HG03342 (cell line): ENCODE measurements around the gene GHR.
"Not testable (repeated sequence)": the region's sequence is repeated elsewhere in the genome, so short reads cannot be mapped to it uniquely, and the experiment has no call there.

Source experiments
- ATAC-seq: cut with Tn5 transposase; IDR thresholded peaks from one replicate; pipeline ENCODE4 v1.9.1; 2021; ENCODE audit warnings: mild to moderate bottlenecking, moderate library complexity; ENCODE audit not compliant: unreplicated experiment

Gene GHR

DNA sequence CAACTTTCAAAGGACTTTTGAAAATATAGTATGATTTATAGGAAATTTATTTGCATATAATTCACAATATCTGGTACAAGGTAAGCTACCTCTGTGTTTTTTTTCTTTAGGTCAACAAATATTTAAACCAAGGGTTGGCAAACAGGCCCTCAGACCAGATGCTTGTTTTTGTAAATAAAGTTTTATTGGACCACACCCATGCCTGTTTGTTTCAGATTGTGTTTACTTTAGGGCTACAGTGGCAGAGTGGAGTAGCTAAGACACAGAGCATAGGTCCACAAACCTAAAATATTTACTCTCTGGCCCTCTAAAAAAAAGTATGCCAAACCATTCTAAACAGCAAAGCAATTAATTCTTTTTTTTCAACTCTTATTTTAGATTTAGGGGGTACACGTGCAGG is 213.7 kb downstream of the GHR start:
- ATAC-seq = no peak

DNA sequence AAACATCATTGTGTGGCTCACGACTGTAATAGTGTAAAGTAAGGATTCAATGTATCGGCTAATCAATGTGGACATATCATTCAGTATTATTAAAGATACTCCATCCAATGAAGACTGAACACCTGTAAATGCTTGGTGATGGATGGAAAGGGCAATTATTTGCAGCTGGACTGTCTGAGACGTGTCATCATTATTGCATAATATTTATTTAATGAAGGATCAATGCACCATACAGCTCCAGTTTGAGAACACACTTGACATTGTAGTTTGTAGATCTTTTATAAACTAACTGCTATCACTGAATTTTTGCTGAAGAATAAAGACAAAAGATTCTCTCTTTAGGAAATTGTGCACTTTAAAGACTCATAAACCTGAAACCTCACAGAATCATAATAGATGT is 215.7 kb downstream of the GHR start:
- no peak for ATAC-seq

DNA sequence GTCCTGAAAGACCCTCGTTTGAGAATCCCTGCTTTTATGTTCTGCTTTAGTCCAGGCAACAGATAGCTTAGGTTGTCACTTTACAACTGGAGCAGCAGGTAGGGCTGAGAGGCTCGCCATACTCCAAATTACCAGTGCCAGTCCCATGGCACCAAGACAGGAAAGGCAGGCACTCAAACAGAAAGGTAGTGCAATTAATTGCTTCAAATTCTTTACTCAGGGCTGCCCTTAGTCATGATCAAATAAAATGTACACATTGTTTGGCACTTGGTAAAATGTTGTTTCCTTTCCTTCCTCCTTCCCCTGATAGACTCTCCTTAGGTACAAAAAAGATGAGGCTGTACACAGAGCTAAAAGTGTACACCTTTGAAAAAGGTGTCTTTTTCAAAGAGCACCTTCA is 217.6 kb downstream of the GHR start:
- no peak for ATAC-seq

DNA sequence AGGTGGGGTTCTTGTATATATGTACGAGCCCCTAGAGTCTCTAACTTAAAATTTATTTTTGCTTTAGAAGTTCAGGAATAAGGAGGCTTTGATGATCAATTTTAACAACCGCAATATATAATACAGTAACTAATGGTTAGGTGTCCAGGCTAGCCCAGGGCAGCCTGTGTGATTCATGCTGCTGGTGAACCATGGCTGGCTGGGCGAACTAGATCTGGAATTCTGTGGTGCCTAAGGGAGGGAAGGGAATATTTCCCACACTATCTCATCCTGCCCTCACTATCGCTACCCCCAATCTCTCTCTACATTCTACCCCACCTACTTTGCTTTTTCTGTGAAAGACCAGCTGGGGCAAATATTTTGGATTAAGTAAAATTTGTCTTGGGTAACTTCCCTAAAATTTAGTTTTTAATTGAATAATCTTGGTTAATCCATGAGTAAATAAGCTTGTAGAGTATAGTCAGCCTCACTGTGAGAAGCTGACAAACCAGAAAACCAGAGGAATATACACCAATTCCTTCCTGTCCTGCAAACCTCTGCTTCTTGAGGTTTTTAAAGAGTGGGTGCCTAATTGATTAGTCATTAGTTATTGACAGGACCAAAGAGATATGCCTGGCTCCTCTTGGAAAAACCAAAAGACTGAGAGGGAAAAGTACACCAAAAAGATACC is 218.2 kb downstream of the GHR start:
- no peak for ATAC-seq

DNA sequence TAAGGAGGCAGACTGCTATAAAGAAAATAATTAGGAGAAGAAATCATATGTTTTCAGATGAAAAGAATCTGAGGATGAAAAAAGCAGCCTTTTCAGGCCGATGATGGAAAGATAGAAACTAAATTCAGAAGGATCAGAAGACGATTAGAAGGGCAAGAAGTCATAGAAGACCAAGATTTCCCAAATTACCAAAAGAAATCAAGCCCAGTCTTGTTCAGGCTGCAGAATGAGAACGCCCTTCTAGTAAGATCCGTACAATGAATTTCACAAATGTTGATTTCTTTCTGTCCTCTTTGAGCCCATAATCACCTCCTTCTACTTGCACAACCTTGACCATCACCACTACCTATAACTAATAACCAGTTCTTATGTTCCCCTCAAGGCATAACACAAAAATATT is 218.8 kb downstream of the GHR start:
- ATAC-seq = no peak

DNA sequence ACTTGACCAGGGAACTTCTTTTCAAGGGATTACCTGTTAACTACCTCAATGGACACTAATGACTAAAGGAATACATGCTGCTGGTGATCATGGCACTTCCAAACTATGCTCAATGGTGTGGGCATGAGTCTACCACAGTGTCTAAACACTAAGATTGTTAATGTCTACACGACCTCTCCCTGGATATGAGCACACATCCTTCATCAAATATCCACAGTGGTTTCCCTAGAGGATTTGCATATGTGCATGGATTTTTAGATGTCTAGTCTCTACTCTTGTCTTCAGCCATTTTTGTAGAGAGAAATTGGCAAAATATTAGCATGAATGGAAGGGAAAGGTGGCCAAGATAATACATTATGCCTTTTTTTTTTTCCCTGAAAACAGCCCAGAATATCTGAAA is 220.1 kb downstream of the GHR start:
- ATAC-seq = no peak

DNA sequence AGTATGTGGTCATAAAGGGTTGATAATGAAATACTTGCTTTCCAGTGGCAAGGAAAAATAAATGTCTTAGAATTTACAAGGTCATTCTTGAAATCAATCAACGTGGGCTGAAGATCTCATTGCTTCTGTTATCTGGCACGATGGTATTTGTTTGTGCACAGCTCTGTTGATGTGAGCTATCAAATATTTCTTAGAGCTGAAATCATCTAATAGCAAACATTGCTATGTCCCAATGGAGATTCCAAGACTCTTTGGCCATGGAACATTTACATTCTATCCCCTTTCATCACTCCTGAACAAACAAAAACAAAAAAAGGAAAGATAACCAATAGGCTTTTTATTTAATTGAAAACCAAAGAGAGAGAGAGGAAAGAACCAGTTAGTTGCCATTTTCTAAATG is 221.9 kb downstream of the GHR start:
- no peak for ATAC-seq

DNA sequence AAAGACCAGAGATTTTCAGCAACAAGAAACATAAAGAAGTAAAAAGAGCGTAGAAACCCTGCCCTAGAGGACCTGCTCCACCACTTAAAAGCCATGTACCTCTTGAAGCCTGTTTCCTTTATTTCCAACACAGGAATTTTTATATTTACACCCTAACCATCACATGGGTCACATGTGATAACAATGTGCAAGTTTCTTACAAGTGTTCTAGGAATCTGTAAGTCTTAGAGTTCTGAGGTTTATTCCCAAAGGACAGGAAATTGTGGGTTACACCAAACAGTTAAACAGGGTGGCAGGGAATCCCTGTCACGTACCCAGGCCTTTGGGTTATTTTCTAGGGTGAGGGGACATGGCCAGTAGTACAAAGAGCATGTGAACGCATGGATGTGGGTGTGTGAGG is 224.8 kb downstream of the GHR start:
- ATAC-seq = no peak

DNA sequence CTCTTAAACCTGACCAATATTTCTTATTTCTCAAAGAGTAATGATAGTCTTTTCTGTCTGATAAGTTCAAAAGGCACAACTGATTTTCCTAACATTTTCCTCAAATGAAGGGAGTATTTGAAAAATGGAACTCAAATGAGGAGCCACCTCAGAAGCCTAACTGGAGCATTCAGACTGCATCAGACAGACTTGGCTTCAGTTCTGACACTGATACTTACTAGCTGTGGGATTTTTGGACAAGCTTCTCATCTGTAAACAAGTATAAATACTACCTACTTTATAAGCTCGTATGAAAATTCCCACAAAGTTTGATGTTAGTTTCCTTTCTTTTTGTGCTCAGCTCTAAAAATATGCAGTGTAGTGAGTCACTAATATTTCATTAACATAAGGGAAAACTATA is 225.7 kb downstream of the GHR start:
- ATAC-seq = no peak

DNA sequence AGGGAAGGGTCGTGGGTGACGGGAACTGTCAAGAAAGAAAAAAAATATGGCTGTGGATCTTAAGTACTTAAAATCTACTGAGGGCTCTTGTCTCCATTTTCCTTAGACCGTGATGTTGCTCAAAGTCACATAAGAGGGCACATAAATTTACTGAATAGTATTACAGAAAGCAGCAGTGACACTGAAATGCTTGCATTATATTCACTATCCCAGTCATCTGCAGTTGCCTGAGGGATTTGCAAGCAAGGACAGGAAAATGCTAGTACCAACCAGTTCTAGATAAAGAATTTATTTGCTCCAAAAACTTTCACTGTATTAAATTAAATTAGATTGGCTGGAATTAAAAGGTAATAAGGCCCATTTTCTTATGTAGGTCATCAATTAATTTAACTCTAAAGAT is 226.8 kb downstream of the GHR start:
- no peak for ATAC-seq

DNA sequence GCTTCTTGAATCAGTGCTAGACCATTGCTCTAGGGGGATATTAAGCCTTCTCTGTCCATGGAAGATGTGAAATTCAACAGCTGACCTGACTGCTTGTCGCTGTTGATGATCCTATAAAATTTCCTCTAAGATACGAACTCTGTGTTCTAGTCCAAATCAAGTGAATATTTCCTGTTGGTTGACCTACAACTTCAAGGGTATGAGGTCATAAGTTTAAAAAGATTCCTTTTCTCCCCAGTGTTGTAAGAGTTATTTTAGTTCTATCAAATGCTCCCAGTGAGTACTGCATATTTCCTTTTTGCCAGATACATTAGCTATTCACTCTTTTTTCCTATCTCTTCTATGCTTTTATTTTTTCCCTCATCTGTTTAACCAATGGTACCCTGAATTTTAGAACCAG is 230.5 kb downstream of the GHR start:
- no peak for ATAC-seq

DNA sequence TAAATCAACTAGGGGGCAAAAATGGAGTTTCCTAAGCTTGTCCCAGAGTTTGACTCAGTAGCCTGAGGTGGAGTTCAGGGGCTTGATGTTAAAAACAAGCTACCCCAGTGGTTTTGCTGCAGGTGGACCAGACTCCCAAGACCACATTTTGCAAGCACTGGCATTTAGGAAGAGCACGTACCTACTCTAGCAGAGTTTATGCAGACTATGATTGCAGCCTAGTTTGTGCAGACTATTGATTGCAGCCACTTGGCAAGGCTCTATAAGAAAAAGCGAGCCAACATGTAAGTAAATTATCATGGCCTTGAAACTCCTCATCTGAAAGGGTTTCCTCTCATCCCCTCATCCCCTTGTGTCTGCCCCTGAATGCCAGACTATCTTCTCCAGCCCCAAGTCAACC is 231.4 kb downstream of the GHR start:
- no peak for ATAC-seq

DNA sequence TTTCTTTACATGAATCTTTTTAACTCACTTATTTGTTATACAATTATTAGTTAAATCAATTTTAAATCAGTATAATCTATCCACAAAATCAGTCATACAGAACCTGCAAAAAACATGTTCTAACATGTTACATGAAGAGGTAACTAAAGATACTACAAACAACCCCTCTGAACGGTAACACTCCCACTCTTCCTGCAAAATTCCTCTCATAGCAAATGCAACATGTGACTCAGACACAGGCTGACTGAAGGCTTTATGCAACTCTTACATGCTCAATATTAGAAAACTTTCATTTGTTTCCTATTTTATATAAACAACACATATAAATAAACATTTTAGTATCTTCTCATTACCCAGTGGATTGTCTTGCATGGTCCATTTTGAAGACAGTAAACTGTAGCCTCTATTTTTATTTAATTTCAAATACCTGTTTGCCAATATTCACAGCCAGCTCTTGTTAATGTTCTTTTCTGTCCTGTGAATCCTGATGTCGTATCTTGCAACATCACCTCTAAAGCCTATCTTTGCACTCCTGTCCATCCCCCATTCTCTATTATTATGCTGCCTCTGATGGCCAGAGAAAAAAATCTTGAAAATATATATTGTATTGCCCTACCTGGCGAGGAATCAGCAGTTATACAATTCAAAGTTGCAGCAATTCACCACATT is 232.9 kb downstream of the GHR start:
- ATAC-seq = no peak

DNA sequence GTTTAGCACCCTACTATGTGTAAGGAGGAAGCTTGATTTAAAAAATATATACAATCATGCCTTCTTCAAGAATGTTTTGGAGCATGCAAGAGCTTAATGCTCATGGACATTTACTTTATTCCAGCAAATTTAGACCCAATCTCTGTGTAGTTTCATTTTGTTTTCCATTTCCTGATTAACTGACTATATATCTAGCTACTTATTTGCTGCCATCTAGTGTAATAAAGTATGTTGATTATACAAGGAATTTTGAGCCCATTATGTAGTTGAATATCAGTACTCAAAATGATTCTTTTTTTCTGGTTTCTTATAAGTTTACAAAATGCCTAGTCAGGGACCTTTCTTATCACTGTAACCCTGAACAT is 233.4 kb downstream of the GHR start:
- no peak for ATAC-seq

DNA sequence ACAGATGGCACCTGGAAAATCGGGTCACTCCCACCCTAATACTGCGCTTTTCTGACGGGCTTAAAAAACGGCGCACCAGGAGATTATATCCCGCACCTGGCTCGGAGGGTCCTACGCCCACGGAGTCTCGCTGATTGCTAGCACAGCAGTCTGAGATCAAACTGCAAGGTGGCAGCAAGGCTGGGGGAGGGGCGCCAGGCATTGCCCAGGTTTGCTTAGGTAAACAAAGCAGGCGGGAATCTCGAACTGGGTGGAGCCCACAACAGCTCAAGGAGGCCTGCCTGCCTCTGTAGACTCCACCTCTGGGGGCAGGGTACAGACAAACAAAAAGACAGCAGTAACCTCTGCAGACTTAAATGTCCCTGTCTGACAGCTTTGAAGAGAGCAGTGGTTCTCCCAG is 236.6 kb downstream of the GHR start:
- not testable (repeated sequence) for ATAC-seq

DNA sequence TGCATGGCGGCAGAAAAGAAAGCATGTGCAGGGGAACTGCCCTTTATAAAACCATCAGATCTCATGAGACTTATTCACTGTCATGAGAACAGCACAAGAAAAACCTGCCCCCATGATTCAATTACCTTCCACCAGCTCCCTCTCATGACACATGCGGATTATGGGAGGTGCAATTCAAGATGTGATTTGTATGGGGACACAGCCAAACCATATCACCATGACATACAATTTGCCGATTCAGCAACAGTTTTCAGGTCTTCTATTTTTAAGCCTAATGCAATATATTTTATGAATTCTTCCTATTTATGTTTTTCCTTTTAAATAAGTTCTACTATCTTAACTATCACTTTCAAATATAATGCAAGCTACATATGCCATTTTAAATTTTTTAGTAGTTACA is 242.6 kb downstream of the GHR start:
- ATAC-seq = no peak

DNA sequence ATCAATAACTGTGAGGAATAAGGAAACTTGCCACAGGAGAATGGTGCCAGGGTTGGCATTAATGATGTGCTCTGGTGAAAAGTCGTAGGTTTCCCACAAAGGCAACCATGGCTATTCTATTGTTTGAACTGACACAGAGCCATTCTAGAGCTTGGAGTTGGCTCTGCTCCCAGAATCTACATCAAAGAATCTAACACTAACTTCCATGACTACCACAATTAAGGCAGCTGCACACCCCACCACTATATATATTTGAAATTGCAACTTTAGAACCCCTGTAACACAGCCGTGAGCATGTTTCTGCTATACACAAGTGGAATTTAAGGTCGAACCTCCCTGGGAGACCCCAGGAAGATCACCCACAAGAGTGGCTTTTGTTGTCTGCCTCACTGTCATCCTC is 243.6 kb downstream of the GHR start:
- ATAC-seq = no peak

DNA sequence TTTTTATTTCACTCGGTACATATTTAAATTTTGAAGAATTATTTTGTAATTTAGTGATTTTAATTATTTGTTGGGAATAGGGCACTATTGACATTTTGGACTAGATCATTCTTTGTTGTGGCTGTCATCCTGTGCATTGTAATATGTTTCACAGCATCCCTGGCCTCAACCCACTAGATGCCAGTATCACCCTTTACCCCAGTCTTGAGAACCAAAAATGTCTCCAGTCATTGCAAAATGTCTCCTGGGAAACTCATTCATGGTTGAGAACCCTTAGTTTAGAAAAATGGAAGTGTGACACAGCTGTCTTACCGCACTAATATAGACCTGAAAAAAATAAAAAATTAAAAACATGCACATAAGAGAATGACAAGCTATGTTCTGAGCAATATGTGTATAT is 245.0 kb downstream of the GHR start:
- no peak for ATAC-seq

DNA sequence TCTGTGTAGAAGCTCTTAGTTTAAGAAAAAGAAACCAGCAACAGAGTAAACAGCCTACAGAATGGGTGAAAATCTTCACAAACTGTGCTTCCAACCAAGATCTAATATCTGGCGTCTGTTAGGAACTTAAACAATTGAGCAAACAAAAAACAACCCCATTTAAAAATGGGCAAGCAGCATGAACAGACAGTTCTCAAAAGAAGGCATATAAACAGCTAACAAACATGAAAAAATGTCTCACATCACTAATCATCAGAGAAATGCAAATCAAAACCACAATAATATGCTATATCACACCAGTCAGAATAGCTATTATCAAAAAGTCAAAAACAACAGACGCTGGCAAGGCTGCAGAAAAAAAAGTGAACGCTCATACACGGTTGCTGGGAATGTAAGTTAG is 249.7 kb downstream of the GHR start:
- no peak for ATAC-seq

DNA sequence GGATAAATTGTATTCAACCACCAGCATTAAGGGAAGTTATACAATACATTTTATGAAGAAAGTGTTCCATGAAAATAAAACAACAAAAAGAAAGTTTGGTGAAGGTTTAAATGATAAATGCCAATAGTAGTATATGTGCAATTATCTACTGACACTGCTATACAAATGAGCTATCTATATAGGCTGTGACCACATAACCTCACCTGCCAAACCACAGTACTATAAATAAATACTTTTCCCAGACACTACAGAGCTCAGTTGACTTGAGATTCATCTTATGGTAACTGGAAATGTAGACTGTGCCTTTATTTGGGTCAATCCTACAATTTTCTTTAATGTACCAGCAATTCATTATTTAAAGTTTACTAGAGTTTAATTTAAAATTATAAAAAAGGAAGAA is 252.4 kb downstream of the GHR start:
- ATAC-seq = no peak

DNA sequence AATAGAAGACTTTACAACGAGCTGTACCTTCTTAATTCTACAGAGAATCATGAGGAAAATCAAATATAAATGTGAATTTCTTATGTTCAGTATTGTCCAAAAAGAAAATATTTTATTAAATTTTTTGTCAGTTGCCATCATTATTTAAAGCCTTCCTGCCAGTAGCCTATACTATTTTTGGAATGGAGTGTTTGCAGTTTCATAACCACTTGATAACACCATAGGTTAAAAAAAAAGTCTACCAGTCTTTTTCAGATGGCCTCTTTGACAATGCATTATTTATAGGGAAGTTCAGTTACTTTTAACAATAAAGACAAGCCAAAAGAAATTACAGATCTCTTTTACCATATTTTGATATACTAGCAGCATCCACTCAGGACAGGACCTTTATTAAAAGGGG is 253.1 kb downstream of the GHR start:
- ATAC-seq = no peak

DNA sequence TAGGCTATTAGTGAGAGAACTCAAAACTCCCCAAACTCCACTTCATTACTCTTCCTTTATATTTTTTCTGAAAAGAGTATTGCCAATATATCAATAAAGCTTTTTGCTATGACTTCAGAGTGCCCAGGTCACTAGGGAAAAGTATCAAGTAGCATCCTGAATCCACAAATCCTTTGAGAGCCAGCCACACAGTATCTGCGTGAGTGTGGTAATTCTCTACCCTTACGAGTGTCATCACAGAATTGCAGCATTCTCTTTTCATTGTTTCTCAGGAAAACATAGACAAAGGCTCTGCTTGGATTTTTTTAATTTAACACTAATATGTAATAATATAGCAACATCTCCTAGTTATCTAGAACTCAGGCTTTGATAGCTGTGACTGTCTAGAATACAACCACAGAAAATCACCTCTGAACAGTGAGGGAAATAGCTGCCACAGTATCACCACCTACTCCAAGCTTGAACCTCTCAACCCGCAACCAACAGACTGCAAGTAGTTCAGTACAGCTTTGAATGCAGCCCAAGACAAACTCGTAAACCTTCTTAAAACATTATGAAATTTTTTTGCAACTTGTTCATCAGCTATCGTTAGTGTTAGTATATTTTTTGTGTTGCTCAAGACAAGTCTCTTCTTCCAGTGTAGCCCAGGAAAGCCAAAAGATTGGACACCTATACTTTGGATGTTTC is 254.1 kb downstream of the GHR start:
- no peak for ATAC-seq

DNA sequence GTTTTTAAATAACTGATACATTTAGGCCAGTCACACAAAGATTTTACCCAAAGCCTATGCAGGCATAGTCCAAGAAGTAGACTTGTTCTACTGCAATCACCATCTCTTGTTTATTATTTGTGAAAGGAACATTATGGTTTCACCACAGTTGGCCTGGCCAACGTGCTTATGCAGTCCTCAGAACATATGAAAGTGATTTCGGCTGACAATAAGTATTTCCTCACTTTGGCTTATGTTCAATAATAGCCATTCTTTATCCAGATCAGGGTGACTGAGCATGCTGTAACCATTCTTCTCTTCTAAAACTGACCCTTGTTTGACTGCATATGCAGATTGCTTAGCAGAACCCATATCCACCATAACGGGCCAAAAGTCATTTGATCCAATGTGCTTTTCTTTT is 256.8 kb downstream of the GHR start:
- ATAC-seq = no peak
